H9 (cell line): ENCODE results near the gene BDH1. TPM values are rescaled to one million over a fixed set of nuclear protein-coding genes. Genes with fewer than 3 reads are reported as not detected.

Experiments
- DNase-seq: peaks from one replicate; pipeline ENCODE4 v3.0.0-alpha.2; 2017
- H2AFZ ChIP-seq: one replicate; pipeline ENCODE4 v1.6.1; 2013; ENCODE audit warnings: mild to moderate bottlenecking, low read length, control low read depth, moderate library complexity
- H2AK5ac ChIP-seq: 2 replicates; pipeline ENCODE4 v1.6.1; 2013; ENCODE audit warnings: low read length, control low read depth, mixed read lengths; ENCODE audit not compliant: insufficient read length
- H2BK120ac ChIP-seq: one replicate; pipeline ENCODE4 v1.6.1; 2013; ENCODE audit warnings: low read depth, mild to moderate bottlenecking, low read length, control low read depth, inconsistent platforms; ENCODE audit not compliant: poor library complexity, severe bottlenecking
- H2BK12ac ChIP-seq: 2 replicates; pipeline ENCODE4 v1.6.1; 2013; ENCODE audit warnings: low read length, control low read depth, mixed read lengths, low read depth; ENCODE audit not compliant: insufficient read length
- H2BK15ac ChIP-seq: 2 replicates; pipeline ENCODE4 v1.6.1; 2013; ENCODE audit warnings: low read depth, low read length, control low read depth
- H2BK20ac ChIP-seq: one replicate; pipeline ENCODE4 v1.6.1; 2013; ENCODE audit warnings: low read depth, mild to moderate bottlenecking, low read length, control low read depth, inconsistent platforms; ENCODE audit not compliant: poor library complexity, severe bottlenecking
- H2BK5ac ChIP-seq: 2 replicates; pipeline ENCODE4 v1.6.1; 2013; ENCODE audit warnings: low read length, control low read depth, mixed read lengths; ENCODE audit not compliant: insufficient read length
- H3K14ac ChIP-seq: 2 replicates; pipeline ENCODE4 v1.6.1; 2013; ENCODE audit warnings: low read length, control low read depth; ENCODE audit not compliant: insufficient read depth
- H3K18ac ChIP-seq: 2 replicates; pipeline ENCODE4 v1.6.1; 2013; ENCODE audit warnings: low read depth, mild to moderate bottlenecking, mixed read lengths, low read length, control low read depth; ENCODE audit not compliant: insufficient read length
- H3K23ac ChIP-seq: 2 replicates; pipeline ENCODE4 v1.6.1; 2013; ENCODE audit warnings: low read length, control low read depth, mixed read lengths, low read depth; ENCODE audit not compliant: insufficient read length
- H3K23me2 ChIP-seq: 2 replicates; pipeline ENCODE4 v1.6.1; 2013; ENCODE audit warnings: low read depth, mild to moderate bottlenecking, mixed read lengths, low read length, control low read depth; ENCODE audit not compliant: insufficient read length, poor library complexity, severe bottlenecking
- H3K27ac ChIP-seq: 2 replicates; pipeline ENCODE4 v1.5.1; 2013; ENCODE audit warnings: low read length, control low read depth, mixed read lengths, low read depth; ENCODE audit not compliant: insufficient read length
- H3K27me3 ChIP-seq: 2 replicates; pipeline ENCODE4 v1.6.1; 2013; ENCODE audit warnings: low read length, control low read depth, inconsistent platforms; ENCODE audit not compliant: insufficient read depth
- H3K4ac ChIP-seq: 2 replicates; pipeline ENCODE4 v1.6.1; 2013; ENCODE audit warnings: low read depth, mild to moderate bottlenecking, control low read depth, inconsistent platforms, low read length, moderate library complexity
- H3K4me1 ChIP-seq: 2 replicates; pipeline ENCODE4 v1.6.1; 2013; ENCODE audit warnings: low read length, control low read depth, inconsistent platforms; ENCODE audit not compliant: insufficient read depth
- H3K4me2 ChIP-seq: 2 replicates; pipeline ENCODE4 v1.6.1; 2013; ENCODE audit warnings: low read length, control low read depth, mixed read lengths; ENCODE audit not compliant: insufficient read length, insufficient read depth
- H3K56ac ChIP-seq: 2 replicates; pipeline ENCODE4 v1.6.1; 2013; ENCODE audit warnings: low read depth, mild to moderate bottlenecking, mixed read lengths, low read length, control low read depth; ENCODE audit not compliant: insufficient read length
- H3K79me1 ChIP-seq: 2 replicates; pipeline ENCODE4 v1.6.1; 2013; ENCODE audit warnings: low read depth, mild to moderate bottlenecking, moderate library complexity, low read length, control low read depth, inconsistent platforms; ENCODE audit not compliant: insufficient read depth, poor library complexity, severe bottlenecking
- H3K79me2 ChIP-seq: 2 replicates; pipeline ENCODE4 v1.6.1; 2013; ENCODE audit warnings: low read length, control low read depth, inconsistent platforms; ENCODE audit not compliant: insufficient read depth
- H3K9ac ChIP-seq: 2 replicates; pipeline ENCODE4 v1.6.1; 2013; ENCODE audit warnings: low read length, control low read depth, mixed read lengths; ENCODE audit not compliant: insufficient read length; ENCODE audit errors: extremely low read depth
- H3K9me3 ChIP-seq: one replicate; pipeline ENCODE4 v1.6.1; 2013; ENCODE audit warnings: low read depth, low read length, inconsistent platforms; ENCODE audit not compliant: control insufficient read depth
- H3T11ph ChIP-seq: one replicate; pipeline ENCODE4 v1.6.1; 2013; ENCODE audit warnings: mild to moderate bottlenecking, low read length, control low read depth, inconsistent platforms
- H4K20me1 ChIP-seq: one replicate; pipeline ENCODE4 v1.6.1; 2013; ENCODE audit not compliant: control insufficient read depth, insufficient read length, insufficient read depth
- H4K5ac ChIP-seq: 2 replicates; pipeline ENCODE4 v1.6.1; 2013; ENCODE audit warnings: low read depth, mild to moderate bottlenecking, mixed read lengths, low read length, control low read depth; ENCODE audit not compliant: insufficient read length
- H4K8ac ChIP-seq: replicated peaks from 2 replicates; pipeline ENCODE4 v1.6.1; 2013; ENCODE audit warnings: low read length, control low read depth, mixed read lengths, low read depth; ENCODE audit not compliant: insufficient read length
- H4K91ac ChIP-seq: 2 replicates; pipeline ENCODE4 v1.6.1; 2013; ENCODE audit warnings: low read depth, mild to moderate bottlenecking, moderate library complexity, mixed read lengths, low read length, control low read depth; ENCODE audit not compliant: insufficient read length
- H3K27ac Mint-ChIP-seq, 3 experiments: 2 replicates in 2 of 3; 3 replicates in 1 of 3; pipeline ENCODE4 v1.8.0; 2020 to 2021; ENCODE audit warnings: mixed read lengths in 3 of 3, mild to moderate bottlenecking in 1 of 3, moderate library complexity in 1 of 3
- H3K27me3 Mint-ChIP-seq: 2 replicates; pipeline ENCODE4 v1.8.0; 2021; ENCODE audit warnings: low read depth, mild to moderate bottlenecking, moderate library complexity, mixed read lengths
- H3K36me3 Mint-ChIP-seq, 3 experiments: 2 replicates in 2 of 3; 3 replicates in 1 of 3; pipeline ENCODE4 v1.8.0; 2020 to 2021; ENCODE audit warnings: low read depth in 3 of 3, mixed read lengths in 3 of 3; ENCODE audit not compliant: insufficient read depth in 1 of 3
- H3K4me1 Mint-ChIP-seq, 2 experiments: 2 replicates each; pipeline ENCODE4 v1.8.0; 2020; ENCODE audit warnings: mixed read lengths in 2 of 2
- H3K4me3 Mint-ChIP-seq, 2 experiments: 2 replicates in 1 of 2; 3 replicates in 1 of 2; pipeline ENCODE4 v1.8.0; 2020 to 2021; ENCODE audit warnings: mild to moderate bottlenecking in 2 of 2, mixed read lengths in 2 of 2, moderate library complexity in 1 of 2
- H3K9me3 Mint-ChIP-seq, 2 experiments: 2 replicates in 1 of 2; 3 replicates in 1 of 2; pipeline ENCODE4 v1.8.0; 2020; ENCODE audit warnings: mild to moderate bottlenecking in 2 of 2, mixed read lengths in 2 of 2, moderate library complexity in 1 of 2
- WGBS: extraction: QIAGEN DNeasy Blood & Tissue Kit; methylation state at CpG from one replicate; pipeline ENCODE4 v1.1.7; 2013; ENCODE audit warnings: missing lambda C conversion rate, low lambda C conversion rate, mixed read lengths; ENCODE audit not compliant: insufficient read length; ENCODE audit errors: extremely low coverage; 5-methylcytosine and 5-hydroxymethylcytosine counted together
- total RNA-seq: library from RNA; stranded (reverse); gene quantifications from 2 replicates; pipeline ENCODE4 v1.2.1, GENCODE V29; 2021
- TF ChIP-seq, protein P1 (sequence below): fragments of 200-600 bp; sonication (generic); conservative IDR thresholded peaks from 3 replicates; pipeline ENCODE4 v1.8.0; 2021; ENCODE audit warnings: antibody characterized with exemption, mild to moderate bottlenecking

BDH1 gene
- total RNA-seq, 1 experiment from 2014 or later, result 23.8 TPM

DNA sequence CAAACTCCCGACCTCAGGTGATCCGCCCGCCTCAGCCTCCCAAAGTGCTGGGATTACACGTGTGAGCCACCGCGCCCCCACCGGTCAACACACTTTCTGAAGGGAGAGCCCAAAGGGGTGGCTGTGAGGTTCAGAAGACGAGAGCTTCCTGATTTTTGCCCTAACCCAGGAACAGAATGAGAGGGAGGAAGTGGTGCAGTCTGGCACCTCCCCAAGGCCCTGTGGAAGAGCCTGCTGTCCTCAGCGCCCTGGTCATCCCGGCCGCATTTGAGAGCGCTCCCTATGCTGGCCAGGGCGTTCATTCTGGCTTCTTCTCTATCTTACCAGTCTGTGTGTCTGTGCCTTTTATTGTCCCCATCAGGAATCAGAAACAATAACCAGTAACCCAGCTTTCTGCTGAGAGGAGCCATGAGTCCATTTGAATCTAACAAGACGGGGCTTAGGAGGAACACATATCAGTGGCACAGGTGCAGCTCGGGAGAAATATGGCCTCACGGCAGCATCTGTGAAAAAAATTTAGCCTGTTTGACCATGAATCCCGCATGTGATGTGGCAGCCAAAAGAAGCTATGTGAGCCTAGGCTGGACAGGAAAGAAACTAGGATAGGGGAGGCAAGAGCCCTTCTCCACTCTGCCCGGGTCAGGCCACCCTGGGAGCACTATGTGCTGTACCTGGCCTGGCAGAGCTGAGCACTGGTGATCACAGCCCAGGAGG is 12.9 kb downstream of the BDH1 start:
- Histone ChIP-seq H3K4me1 (peaks cover 4% of the 10 kb centered on the region; the same call in 1 of the 2 replicates), H3K23me2 (no peaks in the 10 kb centered on the region), H3T11ph (no peak overlapping the region), H4K8ac (no peak overlapping the region), H4K20me1 (peaks cover 3% of the 10 kb centered on the region), H2BK12ac (no peak overlapping the region), H2BK20ac (no peak overlapping the region), H3K27ac (no peak overlapping the region), H3K18ac (no peak overlapping the region), H2AK5ac (no peak overlapping the region), H2AFZ (no peak overlapping the region), H4K91ac (no peak overlapping the region), H3K27me3 (no peaks in the 10 kb centered on the region; the same call in 1 of the 2 replicates), H3K4ac (no peak overlapping the region), H3K9ac (no peak overlapping the region), H4K5ac (no peak overlapping the region), H2BK5ac (no peak overlapping the region), H3K56ac (no peak overlapping the region), H3K79me1 (no peaks in the 10 kb centered on the region), H2BK15ac (no peak overlapping the region), H3K4me2 (no peak overlapping the region), H3K14ac (no peak overlapping the region), H3K9me3 (no peaks in the 10 kb centered on the region), H3K79me2 (no peaks in the 10 kb centered on the region), H3K23ac (no peak overlapping the region), H2BK120ac (no peak overlapping the region)
- H3K27ac Mint-ChIP-seq, result no peak overlapping the region
- no CpG with 5 or more reads among the region's 18 CpGs for WGBS
- TF ChIP-seq, protein P1, sequence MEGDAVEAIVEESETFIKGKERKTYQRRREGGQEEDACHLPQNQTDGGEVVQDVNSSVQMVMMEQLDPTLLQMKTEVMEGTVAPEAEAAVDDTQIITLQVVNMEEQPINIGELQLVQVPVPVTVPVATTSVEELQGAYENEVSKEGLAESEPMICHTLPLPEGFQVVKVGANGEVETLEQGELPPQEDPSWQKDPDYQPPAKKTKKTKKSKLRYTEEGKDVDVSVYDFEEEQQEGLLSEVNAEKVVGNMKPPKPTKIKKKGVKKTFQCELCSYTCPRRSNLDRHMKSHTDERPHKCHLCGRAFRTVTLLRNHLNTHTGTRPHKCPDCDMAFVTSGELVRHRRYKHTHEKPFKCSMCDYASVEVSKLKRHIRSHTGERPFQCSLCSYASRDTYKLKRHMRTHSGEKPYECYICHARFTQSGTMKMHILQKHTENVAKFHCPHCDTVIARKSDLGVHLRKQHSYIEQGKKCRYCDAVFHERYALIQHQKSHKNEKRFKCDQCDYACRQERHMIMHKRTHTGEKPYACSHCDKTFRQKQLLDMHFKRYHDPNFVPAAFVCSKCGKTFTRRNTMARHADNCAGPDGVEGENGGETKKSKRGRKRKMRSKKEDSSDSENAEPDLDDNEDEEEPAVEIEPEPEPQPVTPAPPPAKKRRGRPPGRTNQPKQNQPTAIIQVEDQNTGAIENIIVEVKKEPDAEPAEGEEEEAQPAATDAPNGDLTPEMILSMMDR, result no peak
- no peaks in the 10 kb centered on the region for H3K9me3 Mint-ChIP-seq
- H3K4me1 Mint-ChIP-seq, result peaks cover 49 to 55% of the 10 kb centered on the region in 2 experiments
- peaks cover 29% of the 10 kb centered on the region for H3K27me3 Mint-ChIP-seq
- DNase-seq, result no peak
- H3K4me3 Mint-ChIP-seq, result no peak overlapping the region; a peak in 1 of 5 replicates
- peaks cover 8 to 28% (median 8%) of the 10 kb centered on the region in 3 experiments; a peak in 6 of 7 replicates for H3K36me3 Mint-ChIP-seq
